Thoracic aorta (tissue), 2 donors: ENCODE measurements around the gene BCDIN3D. TPM values are rescaled to one million over a fixed set of nuclear protein-coding genes. Genes with fewer than 3 reads are reported as not detected.

ENCODE experiments used
- ATAC-seq: fragments of 150-250 bp; one replicate; pipeline ENCODE4 v1.8.0; 2017; ENCODE audit warnings: low read depth; ENCODE audit not compliant: insufficient number of reproducible peaks, low FRiP score
- DNase-seq: peaks from one replicate; pipeline ENCODE4 v3.0.0-alpha.2; 2020; ENCODE audit warnings: low spot score
- H3K27ac ChIP-seq, 2 donors: fragments of 200-600 bp; sonication (generic); 1 replicate in 1 of 2; 2 replicates in 1 of 2; pipeline ENCODE4 v1.5.1; 2016; ENCODE audit warnings: mild to moderate bottlenecking in 2 of 2, moderate library complexity in 2 of 2
- H3K27me3 ChIP-seq: fragments of 200-600 bp; sonication (generic); replicated peaks from 2 replicates; pipeline ENCODE4 v1.6.0; 2016; ENCODE audit warnings: mild to moderate bottlenecking; ENCODE audit not compliant: insufficient read depth
- H3K36me3 ChIP-seq: fragments of 200-600 bp; sonication (generic); one replicate; pipeline ENCODE4 v1.5.1; 2016
- H3K4me1 ChIP-seq, 2 donors: fragments of 200-600 bp; sonication (generic); 1 replicate in 1 of 2; 2 replicates in 1 of 2; pipeline versions ENCODE4 v1.5.1 to v1.6.0; 2016; ENCODE audit warnings: low read depth in 2 of 2, mild to moderate bottlenecking in 1 of 2; ENCODE audit not compliant: control insufficient read depth in 1 of 2
- H3K4me3 ChIP-seq: fragments of 200-600 bp; sonication (generic); 2 replicates; pipeline ENCODE4 v1.5.1; 2016; ENCODE audit warnings: mild to moderate bottlenecking
- H3K9me3 ChIP-seq: fragments of 200-600 bp; sonication (generic); 2 replicates; pipeline ENCODE4 v1.5.1; 2016
- CTCF ChIP-seq: fragments of 200-600 bp; sonication (generic); IDR thresholded peaks from one replicate; pipeline ENCODE4 v1.5.1; 2019; ENCODE audit warnings: antibody characterized with exemption
- total RNA-seq, 2 donors: library from RNA; depleted of rRNA; stranded (reverse); fragments of >200 nt; gene quantifications; one replicate each; pipeline versions ENCODE4 v1.1.0 to v1.2.3, GENCODE V29; 2016

The BCDIN3D gene
- total RNA-seq, 2 donors from 2014 or later, result 1.6 to 2.7 TPM

- Histone ChIP-seq H3K9me3 (no peaks in the 10 kb centered on the region), H3K36me3 (no peaks in the 10 kb centered on the region), H3K4me3 (no peak overlapping the region), H3K4me1 (no peaks in the 10 kb centered on the region), H3K27ac (no peak overlapping the region), H3K27me3 (no peaks in the 10 kb centered on the region)
- DNase-seq, result no peak
- no peak for ATAC-seq
- TF ChIP-seq CTCF, result no peak
Observed at GRCh38 chr12:49885663-49886461, 43.0 kb upstream of the BCDIN3D start.

GRCh38 chr12:49885118-49885517 is 42.2 kb upstream of the BCDIN3D start:
- no peaks in the 10 kb centered on the region for H3K27me3 ChIP-seq
- ATAC-seq (no peak), DNase-seq (no peak)
- H3K36me3 ChIP-seq, result no peaks in the 10 kb centered on the region
- H3K27ac ChIP-seq, result no peak overlapping the region
- H3K4me3 ChIP-seq, result no peak overlapping the region
- H3K9me3 ChIP-seq, result no peaks in the 10 kb centered on the region
- TF ChIP-seq CTCF, result no peak
- H3K4me1 ChIP-seq, result no peaks in the 10 kb centered on the region

GRCh38 chr12:49882851-49883464 is 40.1 kb upstream of the BCDIN3D start:
- ATAC-seq (no peak), DNase-seq (no peak)
- Histone ChIP-seq H3K27ac (no peak overlapping the region), H3K27me3 (no peaks in the 10 kb centered on the region), H3K4me1 (no peaks in the 10 kb centered on the region), H3K4me3 (no peak overlapping the region), H3K9me3 (no peaks in the 10 kb centered on the region), H3K36me3 (no peaks in the 10 kb centered on the region)
- no peak for TF ChIP-seq CTCF

- H3K27ac ChIP-seq, result no peak overlapping the region
- no peak overlapping the region for H3K4me3 ChIP-seq
- no peaks in the 10 kb centered on the region for H3K27me3 ChIP-seq
- no peak for TF ChIP-seq CTCF
- no peaks in the 10 kb centered on the region for H3K4me1 ChIP-seq
- H3K9me3 ChIP-seq, result no peaks in the 10 kb centered on the region
- H3K36me3 ChIP-seq, result no peaks in the 10 kb centered on the region
- DNase-seq (no peak), ATAC-seq (no peak)
Observed at GRCh38 chr12:49882248-49882850, 39.4 kb upstream of the BCDIN3D start.
